Fibroblast of skin of scalp (primary cell): ENCODE data around the gene TMEM248.
"Not testable (repeated sequence)": the region's sequence is repeated elsewhere in the genome, so short reads cannot be mapped to it uniquely, and the experiment has no call there.

Experiments used
- DNase-seq: peaks from one replicate; pipeline ENCODE4 v3.0.0-alpha.2; 2013

The TMEM248 gene

DNA sequence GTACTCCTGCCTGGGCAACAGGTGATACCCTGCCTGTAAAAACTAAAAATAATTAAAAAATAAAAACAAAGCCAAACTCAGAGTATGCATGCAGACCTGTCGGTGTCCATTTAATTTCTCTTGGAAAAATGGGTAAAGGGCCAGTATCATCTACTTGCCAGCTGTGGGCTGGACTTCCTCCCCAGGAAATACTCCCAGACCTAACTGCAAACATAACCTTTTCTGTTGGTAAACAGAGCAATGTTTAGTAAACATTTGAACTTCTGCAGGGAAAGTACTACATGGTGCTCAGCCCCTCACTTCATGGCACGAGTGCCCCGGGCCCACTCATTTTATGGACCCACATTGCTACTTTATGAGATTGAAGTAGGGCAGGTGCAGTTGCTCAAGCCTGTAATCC, 10.2 kb upstream of the TMEM248 start:
- DNase-seq: no peak

DNA sequence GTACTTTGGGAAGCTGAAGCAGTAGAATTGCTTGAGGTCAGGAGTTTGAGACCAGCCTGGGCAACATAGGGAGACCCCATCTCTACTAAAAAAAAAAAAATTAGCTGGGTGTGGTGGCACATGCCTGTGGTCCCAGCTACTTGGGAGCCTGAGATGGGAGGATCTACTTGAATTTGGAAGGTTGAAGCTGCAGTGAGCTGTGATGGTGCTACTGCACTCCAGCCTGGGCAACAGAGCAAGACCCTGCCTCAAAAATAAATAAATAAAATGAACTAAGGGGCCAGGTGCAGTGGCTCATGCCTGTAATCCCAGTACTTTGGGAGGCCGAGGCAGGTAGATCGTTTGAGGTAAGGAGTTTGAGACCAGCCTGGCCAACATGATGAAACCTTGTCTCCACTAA, 9.8 kb upstream of the TMEM248 start:
- not testable (repeated sequence) for DNase-seq

DNA sequence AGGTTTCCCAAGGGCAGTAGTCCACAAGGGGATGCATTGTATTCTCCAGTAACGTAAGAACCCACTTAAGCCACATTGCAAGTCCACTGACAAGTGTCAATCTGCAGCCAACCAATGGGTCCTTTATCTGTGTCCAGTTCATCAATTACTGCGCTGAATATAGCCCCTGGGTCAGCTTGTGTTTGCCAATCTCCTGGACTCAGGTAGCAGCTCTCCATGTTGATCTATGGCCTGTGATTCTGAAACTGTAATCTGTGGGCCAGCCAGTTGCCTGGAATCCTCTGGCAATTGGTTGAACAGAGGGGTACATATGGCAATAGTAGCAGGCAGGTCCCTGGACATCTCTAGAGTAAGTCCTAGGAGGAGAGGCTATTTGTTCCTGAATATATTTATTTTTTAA, 8.8 kb upstream of the TMEM248 start:
- DNase-seq: no peak

DNA sequence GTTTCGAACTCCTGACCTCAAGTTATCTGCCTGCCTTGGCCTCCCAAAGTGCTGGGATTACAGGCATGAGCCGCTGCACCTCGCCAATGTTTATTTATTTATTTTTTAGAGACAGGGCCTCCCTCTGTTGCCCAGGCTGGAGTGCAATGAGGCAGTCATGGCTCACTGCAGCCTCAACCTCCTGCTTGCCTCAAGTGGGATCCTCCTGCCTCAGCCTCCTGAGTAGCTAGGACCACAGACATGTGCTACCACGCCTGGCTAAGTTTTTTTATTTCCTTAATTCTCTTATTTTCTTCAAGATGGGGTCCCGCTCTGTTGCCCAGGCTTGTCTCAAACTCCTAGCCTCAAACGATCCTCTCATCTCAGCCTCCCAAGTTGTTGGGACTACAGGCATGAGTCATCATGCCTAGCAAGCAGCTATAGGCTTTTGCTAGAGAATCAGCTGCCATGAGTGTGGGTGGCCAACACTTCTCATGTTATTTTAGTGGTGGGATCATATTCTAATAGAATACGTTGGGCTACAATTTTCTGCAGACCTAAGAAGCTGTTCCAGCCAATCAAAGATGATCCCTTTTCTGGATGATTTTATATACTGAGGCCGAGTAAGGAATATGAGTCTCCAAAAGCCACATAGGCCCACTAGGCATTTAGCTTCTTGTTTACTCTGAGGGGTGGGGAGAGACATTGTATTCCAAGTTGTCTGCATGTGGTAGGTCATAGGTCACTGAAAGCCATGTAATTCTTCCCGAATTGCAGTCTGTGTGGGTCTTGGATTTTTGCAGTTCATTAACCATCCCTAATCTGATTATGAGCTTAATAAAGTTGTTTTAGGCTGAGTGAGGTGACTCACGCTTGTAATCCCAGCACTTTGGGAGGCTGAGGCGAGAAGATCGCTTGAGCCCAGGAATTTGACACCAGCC, 7.6 kb upstream of the TMEM248 start:
- no peak for DNase-seq

DNA sequence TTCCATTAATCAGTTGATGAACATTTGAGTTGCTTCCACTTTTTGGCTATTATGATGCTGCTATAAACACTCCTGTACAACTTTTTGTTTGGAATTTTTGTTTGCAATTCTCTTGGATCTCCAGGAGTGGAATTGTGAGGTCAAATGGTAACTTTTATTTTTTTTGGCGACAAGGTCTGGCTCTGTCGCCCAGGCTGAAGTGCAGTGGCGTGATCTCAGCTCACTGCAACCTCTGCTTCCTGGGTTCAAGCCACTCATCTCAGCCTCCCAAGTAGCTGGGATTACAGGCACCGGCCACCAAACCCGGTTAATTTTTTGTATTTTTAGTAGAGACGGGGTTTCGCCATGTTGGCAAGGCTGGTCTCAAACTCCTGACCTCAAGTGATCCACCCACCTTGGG, 3.1 kb upstream of the TMEM248 start:
- not testable (repeated sequence) for DNase-seq

DNA sequence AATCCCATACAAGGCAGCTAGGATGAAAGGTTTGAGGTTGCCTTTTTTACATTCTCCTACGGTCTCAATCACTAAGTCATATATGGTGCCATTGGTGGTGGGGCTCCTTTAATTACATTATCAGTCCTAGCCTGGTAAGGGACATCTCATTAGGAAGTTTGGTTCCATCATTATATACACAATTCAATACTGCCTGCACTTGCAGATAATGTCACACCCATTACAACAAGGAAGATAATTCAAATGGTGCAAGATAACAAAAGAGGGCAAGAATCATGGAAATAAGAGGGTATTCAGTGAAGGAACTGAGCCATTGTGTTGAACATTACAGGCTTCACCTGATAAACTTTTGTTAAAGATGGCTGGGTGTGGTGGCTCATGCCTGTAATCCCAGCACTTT, 1.7 kb upstream of the TMEM248 start:
- no peak for DNase-seq

- DNase-seq: no peak
Measured at GRCh38 chr7:66919704-66920103, 1.3 kb upstream of the TMEM248 start.

DNA sequence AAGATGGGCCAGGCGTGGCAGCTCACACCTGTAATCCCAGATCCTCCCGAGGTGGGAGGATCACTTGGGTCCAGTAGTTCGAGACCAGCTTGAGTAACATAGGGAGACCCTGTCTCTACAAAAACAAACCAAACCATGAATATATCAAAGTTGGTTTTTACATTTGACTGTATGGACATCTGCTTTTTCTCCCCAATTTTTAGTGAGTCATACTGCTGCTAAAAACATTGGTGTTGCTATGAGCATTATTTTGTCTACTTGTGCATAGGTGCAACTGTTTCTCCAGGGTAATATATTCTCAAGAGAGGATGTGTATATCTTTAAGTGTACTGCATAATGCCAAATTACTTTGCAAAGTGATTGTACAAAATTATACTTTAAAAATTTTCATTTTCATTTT, 769 bp upstream of the TMEM248 start:
- DNase-seq: no peak

- peak; percentile 38 for DNase-seq
Measured at GRCh38 chr7:66921396-66921917, 432 bp downstream of the TMEM248 start.

DNA sequence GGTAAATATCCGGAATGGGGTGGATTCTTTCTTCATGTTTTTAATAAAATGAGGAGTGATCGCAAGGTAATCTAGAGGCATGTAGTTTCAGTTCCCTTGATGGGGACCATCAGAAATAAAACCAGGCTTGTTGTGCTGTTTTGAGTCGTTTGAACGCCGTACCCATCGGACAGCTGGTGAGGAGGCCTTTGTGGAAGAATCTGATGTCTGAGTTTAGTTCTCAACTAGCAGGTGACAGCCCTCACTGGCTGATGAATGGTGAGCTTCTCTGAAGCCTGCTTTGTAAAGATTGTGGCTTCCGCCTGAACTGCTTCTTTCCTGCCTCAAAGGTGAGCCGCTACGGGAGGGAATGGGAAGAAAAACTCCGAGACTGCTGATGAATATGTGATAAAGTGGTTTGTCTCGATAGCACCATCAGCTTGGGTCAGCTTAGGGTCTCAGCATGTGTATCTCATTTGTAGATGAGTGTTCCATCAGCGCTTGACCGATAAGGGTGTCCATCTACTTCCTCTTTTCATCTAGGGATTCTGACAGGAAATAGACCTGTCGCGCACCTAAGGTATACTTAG, 977 bp downstream of the TMEM248 start:
- DNase-seq: no peak

DNA sequence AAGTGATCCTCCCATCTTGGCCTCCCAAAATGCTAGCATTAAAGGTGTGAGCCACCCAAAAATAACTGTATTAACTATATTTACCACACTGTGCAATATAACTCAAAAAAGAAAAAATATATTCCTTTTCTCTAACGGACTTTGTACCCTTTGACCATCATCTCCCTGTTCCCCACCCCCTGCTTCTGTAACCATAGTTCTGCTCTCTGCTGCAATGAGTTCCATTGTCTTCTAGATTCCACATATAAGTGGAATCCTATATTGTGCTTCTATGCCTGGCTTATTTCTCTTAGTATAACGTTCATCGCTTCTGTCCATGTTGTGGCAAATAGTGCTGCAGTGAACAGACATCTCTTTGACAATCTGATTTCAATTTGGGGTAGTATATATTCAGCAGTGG, 4.2 kb downstream of the TMEM248 start:
- DNase-seq: no peak

- no peak for DNase-seq
Measured at GRCh38 chr7:66927348-66927948, 6.4 kb downstream of the TMEM248 start.

DNA sequence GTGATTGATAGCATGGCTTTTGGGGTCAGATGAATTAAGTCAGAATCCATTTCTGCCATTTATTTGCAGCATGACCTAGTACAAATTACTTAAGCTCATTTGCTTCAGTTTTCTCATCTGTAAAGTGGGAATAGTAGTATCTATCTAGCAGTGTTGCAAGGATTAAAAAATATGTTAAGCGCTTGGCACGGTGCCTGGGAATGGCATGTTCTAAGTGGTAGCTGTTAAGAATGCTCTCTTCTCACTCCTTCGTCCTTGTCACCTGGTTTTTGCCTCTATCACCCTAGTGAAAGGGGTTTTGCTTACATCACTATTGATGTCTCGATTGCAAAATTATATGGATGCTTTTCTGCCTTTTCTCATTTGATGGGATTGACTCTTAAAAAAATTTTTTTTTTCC, 7.4 kb downstream of the TMEM248 start:
- DNase-seq: peak; percentile 13

GRCh38 chr7:66929165-66929564, 8.1 kb downstream of the TMEM248 start:
- DNase-seq: no peak

- DNase-seq: no peak
Measured at GRCh38 chr7:66929935-66930334, 8.9 kb downstream of the TMEM248 start.

DNA sequence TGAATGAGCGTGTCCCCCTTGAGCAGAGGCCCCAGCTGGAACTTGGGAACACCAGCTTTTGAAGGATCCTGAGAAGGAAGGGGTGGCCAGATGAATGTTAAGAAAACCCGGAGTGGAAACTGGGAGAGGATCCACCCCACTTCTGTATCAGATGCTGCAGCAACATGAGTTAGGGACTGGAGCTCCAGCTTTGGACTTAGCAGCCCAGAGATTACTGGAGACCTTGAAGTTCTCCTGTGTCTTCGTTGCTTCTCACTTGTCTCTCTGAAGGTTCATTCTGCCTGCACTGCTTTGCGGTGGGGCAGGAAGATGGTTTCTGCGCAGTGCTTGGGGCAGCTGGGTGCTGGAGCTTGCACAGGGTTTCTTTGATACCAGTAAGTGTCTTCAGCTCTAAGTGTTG, 9.3 kb downstream of the TMEM248 start:
- peak; percentile 12 for DNase-seq

- no peak for DNase-seq
Measured at GRCh38 chr7:66933469-66933868, 12.4 kb downstream of the TMEM248 start.

- no peak for DNase-seq
Measured at GRCh38 chr7:66937940-66938339, 16.9 kb downstream of the TMEM248 start.

DNA sequence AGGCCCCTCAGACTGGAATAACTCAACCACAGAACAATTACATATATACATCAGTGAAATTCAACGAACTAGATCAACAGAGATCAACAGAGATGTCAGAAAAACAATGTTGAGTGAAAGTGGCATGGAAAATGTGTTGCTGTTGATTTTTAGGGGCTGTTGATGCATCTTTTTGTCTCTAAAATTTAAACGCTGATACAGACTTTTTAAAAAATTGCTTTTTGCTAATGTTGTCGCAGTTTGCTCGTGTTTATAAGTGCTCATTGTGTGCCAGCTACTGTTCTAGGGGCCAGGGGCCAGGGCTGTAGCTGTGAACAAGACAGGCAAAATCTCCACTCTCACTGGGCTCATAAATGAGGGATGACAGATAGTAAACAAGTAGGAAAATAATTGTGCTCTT, 18.3 kb downstream of the TMEM248 start:
- DNase-seq: no peak

GRCh38 chr7:66946545-66946944, 25.5 kb downstream of the TMEM248 start:
- no peak for DNase-seq

GRCh38 chr7:66948480-66949109, 27.6 kb downstream of the TMEM248 start:
- no peak for DNase-seq

DNA sequence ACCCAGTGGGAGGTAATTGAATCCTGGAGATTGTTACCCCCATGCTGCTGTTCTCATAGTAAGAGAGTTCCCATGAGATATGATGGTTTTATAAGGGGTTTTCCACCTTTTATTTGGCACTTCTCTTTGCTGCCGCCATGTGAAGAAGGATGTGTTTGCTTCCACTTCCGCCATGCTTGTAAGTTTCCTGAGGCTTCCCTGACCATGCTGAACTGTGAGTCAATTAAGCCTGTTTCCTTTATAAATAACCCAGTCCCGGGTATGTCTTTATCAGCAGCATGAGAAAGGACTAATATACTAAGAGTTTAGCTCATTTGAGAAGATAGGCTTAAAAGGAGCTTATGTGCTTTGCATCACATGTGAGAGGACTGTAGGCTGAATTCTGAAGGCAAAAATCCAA, 29.3 kb downstream of the TMEM248 start:
- no peak for DNase-seq

DNA sequence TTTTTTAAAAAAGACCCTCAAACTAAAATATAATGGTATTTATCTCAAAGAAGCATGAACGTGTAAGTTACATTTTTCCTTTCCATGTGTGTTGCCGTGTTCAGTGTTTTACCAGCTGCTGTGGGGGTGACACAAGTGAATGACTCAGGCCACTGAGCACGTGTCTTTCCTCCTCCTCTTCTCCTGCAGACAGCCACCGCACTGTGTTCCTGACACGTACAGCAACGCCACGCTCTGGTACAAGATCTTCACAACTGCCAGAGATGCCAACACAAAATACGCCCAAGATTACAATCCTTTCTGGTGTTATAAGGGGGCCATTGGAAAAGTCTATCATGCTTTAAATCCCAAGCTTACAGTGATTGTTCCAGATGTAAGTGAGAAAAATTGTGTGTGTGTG, 29.7 kb downstream of the TMEM248 start:
- DNase-seq: no peak
